Midbrain (tissue), 1 donor: Measurements from ENCODE around the gene FAM180A.
"Not testable (repeated sequence)": the region's sequence is repeated elsewhere in the genome, so short reads cannot be mapped to it uniquely, and the experiment has no call there.

Experiments
- DNase-seq: peaks from one replicate; lab custom pipeline; 2025; lab: John Stamatoyannopoulos, UW

FAM180A gene

GRCh38 chr7:135712796-135713195 lies 35.8 kb downstream of the FAM180A start:
- DNase-seq: no peak

GRCh38 chr7:135712182-135712782 lies 36.3 kb downstream of the FAM180A start:
- DNase-seq: no peak

DNA sequence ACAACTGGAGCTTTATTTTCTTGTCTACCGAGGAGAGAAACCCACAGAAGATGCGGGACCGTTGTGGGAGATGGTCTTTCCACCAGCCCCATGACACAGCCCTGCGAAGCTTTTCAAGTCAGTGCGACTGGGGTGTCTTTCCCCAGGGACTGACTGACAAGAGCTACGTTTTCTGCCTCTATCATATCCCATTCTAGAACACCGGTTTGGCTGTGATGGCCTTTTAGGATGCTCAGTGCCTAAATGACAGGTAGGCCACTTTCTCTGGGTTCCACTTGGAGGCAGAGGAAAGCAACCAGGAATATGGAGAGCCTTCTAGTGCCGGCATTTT lies 37.5 kb downstream of the FAM180A start:
- DNase-seq: no peak

GRCh38 chr7:135710417-135711138 lies 38.0 kb downstream of the FAM180A start:
- DNase-seq: no peak

GRCh38 chr7:135709508-135709907 lies 39.1 kb downstream of the FAM180A start:
- DNase-seq: no peak

DNA sequence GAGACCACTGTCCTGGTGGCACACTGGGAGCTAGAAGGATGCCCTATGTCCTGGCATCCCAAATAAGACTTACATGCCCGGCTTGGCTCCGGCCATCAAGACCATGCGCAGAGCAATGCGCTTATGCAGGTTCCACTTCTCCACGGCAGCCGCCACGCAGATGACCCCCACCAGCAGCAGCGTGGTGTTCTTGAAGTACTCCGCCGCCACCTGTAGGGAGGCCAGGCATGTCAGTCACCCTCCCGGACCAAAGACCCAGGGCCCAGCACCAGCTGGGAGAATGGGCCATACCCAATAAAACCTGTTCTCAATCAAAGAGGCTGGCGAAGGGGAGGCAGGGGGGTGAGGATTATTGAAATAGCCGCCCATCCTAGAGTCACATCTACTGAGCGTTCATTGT lies 40.6 kb downstream of the FAM180A start:
- no peak for DNase-seq

DNA sequence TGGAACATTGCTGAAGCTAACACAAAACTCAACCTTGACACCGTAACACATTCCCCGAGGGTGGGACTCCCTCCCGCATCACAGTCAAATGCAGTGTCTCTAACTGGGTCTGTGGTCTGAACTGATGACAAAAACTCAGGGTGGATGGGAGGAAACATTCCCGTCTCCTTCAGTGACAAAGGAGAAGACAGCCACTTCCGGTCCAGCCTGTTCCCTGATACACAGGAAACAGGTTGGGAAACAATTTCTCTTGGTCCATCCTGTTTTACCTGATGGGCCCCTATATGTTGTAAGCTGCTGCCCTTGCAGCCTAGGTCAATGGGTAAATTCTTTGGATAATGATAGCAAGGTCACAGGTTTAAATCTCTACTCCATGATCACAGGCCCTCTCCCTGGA lies 41.0 kb downstream of the FAM180A start:
- DNase-seq: no peak

GRCh38 chr7:135706858-135707569 lies 41.6 kb downstream of the FAM180A start:
- DNase-seq: no peak

GRCh38 chr7:135706038-135706742 lies 42.4 kb downstream of the FAM180A start:
- no peak for DNase-seq

GRCh38 chr7:135704698-135705097 lies 43.9 kb downstream of the FAM180A start:
- no peak for DNase-seq

DNA sequence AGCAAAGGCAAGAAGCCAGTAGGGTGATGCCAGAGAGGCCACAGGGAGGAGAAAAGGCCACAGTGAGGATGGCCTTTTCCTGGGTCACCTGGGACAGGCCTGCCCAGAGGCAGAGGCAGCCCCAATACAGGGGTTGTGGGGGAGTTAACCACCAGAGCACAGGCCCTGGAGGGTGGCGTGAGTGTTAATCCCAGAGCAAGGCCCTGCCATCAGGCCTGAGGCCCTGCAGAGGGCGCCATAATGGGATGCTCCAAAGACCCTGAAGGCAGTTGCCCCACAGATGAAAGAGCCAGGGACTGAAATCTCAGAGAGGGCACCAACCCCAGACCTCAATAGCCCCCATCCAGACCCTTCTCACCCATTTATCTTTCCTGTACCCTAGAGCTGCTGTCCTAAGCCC lies 44.5 kb downstream of the FAM180A start:
- DNase-seq: no peak

DNA sequence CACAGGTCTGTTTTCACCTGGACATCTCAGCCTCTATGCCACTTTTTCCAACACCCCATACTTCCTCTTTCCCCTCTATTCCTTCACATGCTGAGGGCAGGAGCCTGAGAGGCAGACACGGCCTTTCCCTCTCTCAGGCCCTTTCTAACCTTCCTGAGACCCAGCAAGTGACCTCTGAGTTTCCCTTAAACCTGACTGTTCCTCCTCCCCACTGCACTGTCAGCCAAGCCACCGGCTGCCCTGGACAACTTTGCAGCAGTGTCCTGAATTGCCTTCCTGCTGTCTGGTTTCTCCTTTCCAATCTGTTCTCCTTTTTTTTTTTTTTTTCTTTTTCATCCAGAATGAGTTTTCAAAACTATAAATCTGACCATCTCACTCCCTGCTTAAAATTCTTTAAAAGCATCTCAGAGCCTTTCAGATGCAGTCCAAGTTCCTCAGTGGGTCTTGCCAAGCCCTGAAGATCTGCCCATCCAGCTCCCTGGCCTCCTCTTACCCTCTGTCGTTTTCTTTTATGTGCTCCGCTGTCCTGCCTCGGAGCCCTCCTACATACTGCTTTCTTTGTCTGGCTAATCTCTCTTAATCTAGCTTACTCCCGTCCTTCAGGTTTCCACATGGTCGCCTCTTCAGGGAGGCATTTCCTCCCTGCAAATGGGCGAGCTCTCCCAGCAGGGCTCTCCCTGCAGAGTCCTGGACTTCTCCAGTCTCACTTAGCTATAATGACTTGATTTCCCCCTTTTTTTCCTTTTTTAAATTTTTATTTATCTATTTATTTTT lies 51.1 kb downstream of the FAM180A start:
- no peak for DNase-seq

- DNase-seq: no peak
Observed at GRCh38 chr7:135693558-135693957, 55.1 kb downstream of the FAM180A start.

DNA sequence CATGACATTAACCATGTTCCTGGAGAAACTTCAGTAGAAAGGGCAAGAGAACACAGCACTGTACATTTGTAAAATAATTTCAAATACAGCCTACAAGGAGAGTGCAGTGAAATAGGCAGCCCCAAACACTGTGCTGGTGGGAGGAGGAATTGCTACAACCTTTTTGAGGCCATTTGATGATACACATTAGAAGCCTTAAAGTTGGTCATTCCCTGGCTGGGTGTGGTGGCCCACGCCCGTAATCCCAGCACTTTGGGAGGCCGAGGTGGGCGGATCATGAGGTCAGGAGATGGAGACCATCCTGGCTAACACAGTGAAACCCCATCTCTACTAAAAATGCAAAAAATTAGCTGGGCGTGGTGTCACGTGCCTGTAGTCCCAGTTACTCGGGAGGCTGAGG lies 56.0 kb downstream of the FAM180A start:
- not testable (repeated sequence) for DNase-seq

- no peak for DNase-seq
Observed at GRCh38 chr7:135692055-135692454, 56.6 kb downstream of the FAM180A start.

GRCh38 chr7:135690566-135690965 lies 58.0 kb downstream of the FAM180A start:
- DNase-seq: no peak

GRCh38 chr7:135687466-135687865 lies 61.1 kb downstream of the FAM180A start:
- DNase-seq: no peak

DNA sequence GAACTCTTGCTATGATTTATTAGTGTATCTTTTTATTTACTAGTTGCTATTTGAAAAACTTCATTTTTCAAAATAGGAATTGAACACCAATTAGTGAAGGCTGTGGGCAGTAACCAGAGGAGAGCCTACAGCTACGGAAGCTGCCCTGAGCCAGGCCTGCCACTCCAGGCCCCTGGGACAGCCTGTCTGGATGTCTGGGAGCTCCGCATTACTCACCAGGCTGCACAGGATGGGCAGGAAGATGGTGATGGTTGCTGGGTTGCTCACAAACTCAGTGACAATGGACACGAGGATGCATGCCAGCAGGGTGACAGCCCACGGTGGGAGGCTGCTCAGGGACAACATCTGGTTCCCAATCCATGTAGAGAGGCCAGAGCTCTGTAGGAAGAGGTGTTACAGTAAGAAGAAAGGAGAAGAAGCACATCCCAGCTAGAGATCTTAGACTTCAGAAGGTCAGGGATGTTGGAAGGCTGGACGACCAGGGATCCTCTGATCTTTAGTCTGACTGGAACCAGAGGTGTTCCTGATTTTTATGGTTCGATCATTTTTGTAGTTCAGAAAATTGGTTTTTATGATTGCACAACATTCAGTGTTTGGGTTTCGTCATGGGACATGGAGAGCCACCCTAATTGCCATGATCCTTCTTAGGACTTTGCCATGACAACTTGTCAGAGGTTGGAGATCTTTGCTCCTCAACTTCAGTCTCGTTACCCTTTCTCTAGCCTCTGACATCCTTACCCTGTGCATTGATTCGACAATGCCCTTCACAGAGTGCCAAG lies 63.1 kb downstream of the FAM180A start:
- no peak for DNase-seq

GRCh38 chr7:135684699-135685098 lies 63.9 kb downstream of the FAM180A start:
- no peak for DNase-seq

DNA sequence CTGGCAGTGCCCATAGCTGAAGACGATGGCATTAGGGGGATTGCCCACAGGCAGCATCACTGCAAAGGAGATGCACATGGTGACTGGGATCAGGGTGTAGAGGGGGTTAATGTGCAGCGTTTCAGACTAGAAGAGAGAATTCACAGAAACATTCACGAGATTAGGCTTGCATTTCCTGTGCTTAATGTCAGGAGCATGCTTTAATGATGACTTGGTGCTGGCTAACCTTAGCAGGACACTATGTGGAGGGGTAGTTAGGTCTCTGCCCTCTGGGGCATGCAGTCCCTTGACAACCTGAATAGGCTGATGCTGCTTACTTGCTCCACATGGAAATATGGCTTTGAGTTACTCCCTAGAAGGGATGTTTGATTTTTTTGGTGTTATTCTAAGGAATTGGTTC lies 64.5 kb downstream of the FAM180A start:
- DNase-seq: no peak

GRCh38 chr7:135683609-135684008 lies 65.0 kb downstream of the FAM180A start:
- DNase-seq: no peak
